Stimulated activated naive CD8-positive, alpha-beta T cell treated with anti-CD3 and anti-CD28 coated beads, Interleukin-15, Interleukin-2, amounts not matched to agents 100 ng/mL and 50 ng/mL, for 24 hours (primary cell): ENCODE results near the gene AKAP6.
"Not testable (repeated sequence)": the region's sequence is repeated elsewhere in the genome, so short reads cannot be mapped to it uniquely, and the experiment has no call there.

Experiments
- H3K27ac Mint-ChIP-seq: one replicate; pipeline ENCODE4 v1.8.0; 2021; ENCODE audit warnings: mild to moderate bottlenecking, mixed read lengths
- H3K27me3 Mint-ChIP-seq: one replicate; pipeline ENCODE4 v1.8.0; 2021; ENCODE audit warnings: mixed read lengths
- H3K36me3 Mint-ChIP-seq: one replicate; pipeline ENCODE4 v1.8.0; 2021; ENCODE audit warnings: low read depth, mixed read lengths
- H3K4me1 Mint-ChIP-seq: one replicate; pipeline ENCODE4 v1.8.0; 2021; ENCODE audit warnings: low read depth, mixed read lengths
- H3K4me3 Mint-ChIP-seq: one replicate; pipeline ENCODE4 v1.8.0; 2021; ENCODE audit warnings: mild to moderate bottlenecking, mixed read lengths
- H3K9me3 Mint-ChIP-seq: one replicate; pipeline ENCODE4 v1.8.0; 2021; ENCODE audit warnings: mixed read lengths

The AKAP6 gene

GRCh38 chr14:32576088-32576795, 247.1 kb downstream of the AKAP6 start:
- no peak overlapping the region for H3K4me3 Mint-ChIP-seq
- no peak overlapping the region for H3K27ac Mint-ChIP-seq
- H3K36me3 Mint-ChIP-seq = no peaks in the 10 kb centered on the region
- H3K4me1 Mint-ChIP-seq = no peaks in the 10 kb centered on the region
- H3K27me3 Mint-ChIP-seq = peaks cover 8% of the 10 kb centered on the region
- H3K9me3 Mint-ChIP-seq = no peaks in the 10 kb centered on the region

GRCh38 chr14:32576977-32577376, 247.9 kb downstream of the AKAP6 start:
- Mint-ChIP-seq H3K27ac (no peak overlapping the region), H3K9me3 (no peaks in the 10 kb centered on the region), H3K4me1 (no peaks in the 10 kb centered on the region), H3K36me3 (no peaks in the 10 kb centered on the region), H3K4me3 (no peak overlapping the region), H3K27me3 (peaks cover 8% of the 10 kb centered on the region)

GRCh38 chr14:32578181-32578580, 249.1 kb downstream of the AKAP6 start:
- no peaks in the 10 kb centered on the region for H3K36me3 Mint-ChIP-seq
- no peak overlapping the region for H3K4me3 Mint-ChIP-seq
- no peaks in the 10 kb centered on the region for H3K4me1 Mint-ChIP-seq
- peaks cover 8% of the 10 kb centered on the region for H3K27me3 Mint-ChIP-seq
- H3K27ac Mint-ChIP-seq = no peak overlapping the region
- H3K9me3 Mint-ChIP-seq = no peaks in the 10 kb centered on the region

- not testable (repeated sequence) for H3K27me3 Mint-ChIP-seq, H3K9me3 Mint-ChIP-seq, H3K36me3 Mint-ChIP-seq, H3K4me3 Mint-ChIP-seq, H3K4me1 Mint-ChIP-seq, H3K27ac Mint-ChIP-seq
Observed at GRCh38 chr14:32583427-32583826, 254.3 kb downstream of the AKAP6 start.

GRCh38 chr14:32584079-32584478, 255.0 kb downstream of the AKAP6 start:
- peaks cover 3% of the 10 kb centered on the region for H3K9me3 Mint-ChIP-seq
- H3K4me3 Mint-ChIP-seq = no peak overlapping the region
- no peak overlapping the region for H3K27ac Mint-ChIP-seq
- H3K27me3 Mint-ChIP-seq = peaks cover 5% of the 10 kb centered on the region
- no peaks in the 10 kb centered on the region for H3K36me3 Mint-ChIP-seq
- no peaks in the 10 kb centered on the region for H3K4me1 Mint-ChIP-seq

- no peak overlapping the region for H3K4me3 Mint-ChIP-seq
- H3K27ac Mint-ChIP-seq = no peak overlapping the region
- no peaks in the 10 kb centered on the region for H3K4me1 Mint-ChIP-seq
- peaks cover 5% of the 10 kb centered on the region for H3K27me3 Mint-ChIP-seq
- peaks cover 3% of the 10 kb centered on the region for H3K9me3 Mint-ChIP-seq
- H3K36me3 Mint-ChIP-seq = no peaks in the 10 kb centered on the region
Observed at GRCh38 chr14:32587461-32587860, 258.4 kb downstream of the AKAP6 start.

GRCh38 chr14:32588448-32589320, 259.6 kb downstream of the AKAP6 start:
- Mint-ChIP-seq H3K27me3 (peaks cover 5% of the 10 kb centered on the region), H3K4me1 (no peaks in the 10 kb centered on the region), H3K4me3 (no peak overlapping the region), H3K9me3 (peaks cover 3% of the 10 kb centered on the region), H3K27ac (no peak overlapping the region), H3K36me3 (no peaks in the 10 kb centered on the region)

- peaks cover 3% of the 10 kb centered on the region for H3K9me3 Mint-ChIP-seq
- peaks cover 1% of the 10 kb centered on the region for H3K27me3 Mint-ChIP-seq
- H3K4me1 Mint-ChIP-seq = no peaks in the 10 kb centered on the region
- no peaks in the 10 kb centered on the region for H3K36me3 Mint-ChIP-seq
- H3K27ac Mint-ChIP-seq = no peak overlapping the region
- no peak overlapping the region for H3K4me3 Mint-ChIP-seq
Observed at GRCh38 chr14:32590157-32590556, 261.1 kb downstream of the AKAP6 start.

GRCh38 chr14:32593290-32593942, 264.3 kb downstream of the AKAP6 start:
- Mint-ChIP-seq H3K9me3 (peaks cover under 1% of the 10 kb centered on the region), H3K4me3 (no peak overlapping the region), H3K4me1 (no peaks in the 10 kb centered on the region), H3K27me3 (no peaks in the 10 kb centered on the region), H3K27ac (no peak overlapping the region), H3K36me3 (no peaks in the 10 kb centered on the region)

- H3K4me3 Mint-ChIP-seq = no peak overlapping the region
- no peaks in the 10 kb centered on the region for H3K27me3 Mint-ChIP-seq
- no peaks in the 10 kb centered on the region for H3K36me3 Mint-ChIP-seq
- H3K27ac Mint-ChIP-seq = no peak overlapping the region
- no peaks in the 10 kb centered on the region for H3K9me3 Mint-ChIP-seq
- no peaks in the 10 kb centered on the region for H3K4me1 Mint-ChIP-seq
Observed at GRCh38 chr14:32594766-32595165, 265.7 kb downstream of the AKAP6 start.

GRCh38 chr14:32595497-32595896, 266.4 kb downstream of the AKAP6 start:
- no peaks in the 10 kb centered on the region for H3K27me3 Mint-ChIP-seq
- no peaks in the 10 kb centered on the region for H3K36me3 Mint-ChIP-seq
- H3K9me3 Mint-ChIP-seq = no peaks in the 10 kb centered on the region
- H3K4me3 Mint-ChIP-seq = no peak overlapping the region
- no peak overlapping the region for H3K27ac Mint-ChIP-seq
- no peaks in the 10 kb centered on the region for H3K4me1 Mint-ChIP-seq

- Mint-ChIP-seq H3K36me3 (no peaks in the 10 kb centered on the region), H3K4me3 (no peak overlapping the region), H3K27me3 (no peaks in the 10 kb centered on the region), H3K9me3 (no peaks in the 10 kb centered on the region), H3K4me1 (no peaks in the 10 kb centered on the region), H3K27ac (no peak overlapping the region)
Observed at GRCh38 chr14:32596390-32596789, 267.3 kb downstream of the AKAP6 start.

GRCh38 chr14:32597771-32598170, 268.7 kb downstream of the AKAP6 start:
- no peaks in the 10 kb centered on the region for H3K27me3 Mint-ChIP-seq
- no peaks in the 10 kb centered on the region for H3K9me3 Mint-ChIP-seq
- no peaks in the 10 kb centered on the region for H3K36me3 Mint-ChIP-seq
- no peak overlapping the region for H3K27ac Mint-ChIP-seq
- no peaks in the 10 kb centered on the region for H3K4me1 Mint-ChIP-seq
- H3K4me3 Mint-ChIP-seq = no peak overlapping the region

GRCh38 chr14:32601069-32601468, 272.0 kb downstream of the AKAP6 start:
- H3K9me3 Mint-ChIP-seq = no peaks in the 10 kb centered on the region
- no peaks in the 10 kb centered on the region for H3K27me3 Mint-ChIP-seq
- no peak overlapping the region for H3K4me3 Mint-ChIP-seq
- H3K36me3 Mint-ChIP-seq = no peaks in the 10 kb centered on the region
- H3K4me1 Mint-ChIP-seq = no peaks in the 10 kb centered on the region
- no peak overlapping the region for H3K27ac Mint-ChIP-seq

- no peak overlapping the region for H3K27ac Mint-ChIP-seq
- no peaks in the 10 kb centered on the region for H3K4me1 Mint-ChIP-seq
- no peaks in the 10 kb centered on the region for H3K27me3 Mint-ChIP-seq
- no peaks in the 10 kb centered on the region for H3K9me3 Mint-ChIP-seq
- H3K36me3 Mint-ChIP-seq = no peaks in the 10 kb centered on the region
- H3K4me3 Mint-ChIP-seq = no peak overlapping the region
Observed at GRCh38 chr14:32601906-32602305, 272.8 kb downstream of the AKAP6 start.
